ENCODE data around the gene MAPKAPK3. TPM values are rescaled to one million over a fixed set of nuclear protein-coding genes. Genes with fewer than 3 reads are reported as not detected.
"Not testable (repeated sequence)": the region's sequence is repeated elsewhere in the genome, so short reads cannot be mapped to it uniquely, and the experiment has no call there.

Gene MAPKAPK3
- total RNA-seq, 1 donor from 2014 or later, result 10.7 TPM

DNA sequence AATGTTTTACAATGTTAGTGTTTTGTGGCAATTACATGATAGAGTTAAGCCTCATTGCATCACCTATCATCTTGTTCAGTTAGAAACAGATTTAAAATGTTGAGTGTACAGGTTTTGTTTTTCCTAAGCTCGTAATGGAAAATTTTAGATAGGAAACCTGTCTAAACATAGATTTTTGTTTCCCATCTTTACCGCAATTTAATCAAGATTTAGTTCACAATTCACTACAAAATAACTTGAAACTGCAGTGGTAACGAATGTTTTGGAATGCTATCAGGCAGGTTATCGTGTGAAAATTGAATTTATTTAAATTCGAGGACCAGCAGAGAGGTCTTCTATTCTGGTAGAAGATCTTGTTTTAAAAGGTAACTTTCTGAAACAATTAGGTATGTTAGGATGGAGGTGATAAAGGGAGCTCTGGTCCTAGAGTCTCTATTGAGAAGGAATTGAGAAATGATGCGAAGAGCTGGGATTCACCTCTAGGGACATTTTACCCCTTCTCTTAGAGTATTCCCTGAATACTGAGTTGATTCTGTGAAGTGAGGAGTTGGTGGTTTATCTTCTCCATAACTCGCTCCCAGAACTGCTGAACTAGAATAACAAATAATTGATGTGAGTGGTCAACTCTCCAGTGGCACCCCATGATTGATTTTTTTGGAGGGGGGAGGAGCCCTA, 59.2 kb downstream of the MAPKAPK3 start:
- Mint-ChIP-seq H3K4me3 (ENCODE audit: unreplicated experiment) (peak overlapping the region; percentile 76), H3K27me3 (ENCODE audit: unreplicated experiment) (peaks cover 8% of the 10 kb centered on the region), H3K4me1 (ENCODE audit: low read depth, unreplicated experiment) (peaks cover 7% of the 10 kb centered on the region), H3K9me3 (ENCODE audit: unreplicated experiment) (peaks cover 6% of the 10 kb centered on the region), H3K27ac (ENCODE audit: unreplicated experiment) (peak overlapping the region; percentile 33), H3K36me3 (ENCODE audit: unreplicated experiment) (peaks cover 4% of the 10 kb centered on the region)
- TF ChIP-seq, protein P1, sequence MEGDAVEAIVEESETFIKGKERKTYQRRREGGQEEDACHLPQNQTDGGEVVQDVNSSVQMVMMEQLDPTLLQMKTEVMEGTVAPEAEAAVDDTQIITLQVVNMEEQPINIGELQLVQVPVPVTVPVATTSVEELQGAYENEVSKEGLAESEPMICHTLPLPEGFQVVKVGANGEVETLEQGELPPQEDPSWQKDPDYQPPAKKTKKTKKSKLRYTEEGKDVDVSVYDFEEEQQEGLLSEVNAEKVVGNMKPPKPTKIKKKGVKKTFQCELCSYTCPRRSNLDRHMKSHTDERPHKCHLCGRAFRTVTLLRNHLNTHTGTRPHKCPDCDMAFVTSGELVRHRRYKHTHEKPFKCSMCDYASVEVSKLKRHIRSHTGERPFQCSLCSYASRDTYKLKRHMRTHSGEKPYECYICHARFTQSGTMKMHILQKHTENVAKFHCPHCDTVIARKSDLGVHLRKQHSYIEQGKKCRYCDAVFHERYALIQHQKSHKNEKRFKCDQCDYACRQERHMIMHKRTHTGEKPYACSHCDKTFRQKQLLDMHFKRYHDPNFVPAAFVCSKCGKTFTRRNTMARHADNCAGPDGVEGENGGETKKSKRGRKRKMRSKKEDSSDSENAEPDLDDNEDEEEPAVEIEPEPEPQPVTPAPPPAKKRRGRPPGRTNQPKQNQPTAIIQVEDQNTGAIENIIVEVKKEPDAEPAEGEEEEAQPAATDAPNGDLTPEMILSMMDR (IDR thresholded peaks at IDR 0.05; ENCODE audit: partially characterized antibody, unreplicated experiment), result no peak
- no peak for DNase-seq

DNA sequence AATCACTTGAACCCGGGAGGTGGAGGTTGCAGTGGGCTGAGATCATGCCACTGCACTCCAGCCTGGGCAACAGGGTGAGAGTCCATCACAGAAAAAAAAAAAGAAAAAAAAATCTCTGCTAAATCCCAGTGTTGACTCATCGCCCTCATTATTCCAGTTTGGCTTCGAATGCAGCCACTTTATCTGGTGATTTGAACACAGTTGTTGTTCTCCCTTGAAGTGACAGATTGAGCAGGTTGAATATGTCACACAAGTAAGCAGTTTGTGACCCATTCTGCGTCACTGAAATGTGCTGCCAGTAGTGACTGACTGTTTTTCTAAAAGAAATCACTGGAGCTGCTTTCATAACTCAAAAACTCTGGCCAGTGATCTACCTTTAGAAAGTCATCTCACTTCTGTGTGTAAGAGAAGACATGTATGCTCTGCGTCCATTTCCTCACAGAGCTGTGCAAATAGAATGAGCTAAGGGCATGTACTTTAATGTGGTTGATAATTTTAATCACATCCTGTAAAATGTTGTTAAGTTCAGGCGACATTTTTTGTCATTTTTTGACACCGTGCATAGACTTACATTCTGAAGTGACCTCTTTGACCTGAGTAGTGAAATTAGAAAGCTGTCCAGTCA, 70.3 kb downstream of the MAPKAPK3 start:
- peaks cover 5% of the 10 kb centered on the region for H3K27me3 Mint-ChIP-seq (ENCODE audit: unreplicated experiment)
- H3K27ac Mint-ChIP-seq (ENCODE audit: unreplicated experiment), result no peak overlapping the region
- H3K9me3 Mint-ChIP-seq (ENCODE audit: unreplicated experiment), result no peaks in the 10 kb centered on the region
- no peaks in the 10 kb centered on the region for H3K4me1 Mint-ChIP-seq (ENCODE audit: low read depth, unreplicated experiment)
- TF ChIP-seq, protein P1 (IDR thresholded peaks at IDR 0.05; ENCODE audit: partially characterized antibody, unreplicated experiment), result no peak
- no peaks in the 10 kb centered on the region for H3K36me3 Mint-ChIP-seq (ENCODE audit: unreplicated experiment)
- DNase-seq, result no peak
- H3K4me3 Mint-ChIP-seq (ENCODE audit: unreplicated experiment), result no peak overlapping the region

DNA sequence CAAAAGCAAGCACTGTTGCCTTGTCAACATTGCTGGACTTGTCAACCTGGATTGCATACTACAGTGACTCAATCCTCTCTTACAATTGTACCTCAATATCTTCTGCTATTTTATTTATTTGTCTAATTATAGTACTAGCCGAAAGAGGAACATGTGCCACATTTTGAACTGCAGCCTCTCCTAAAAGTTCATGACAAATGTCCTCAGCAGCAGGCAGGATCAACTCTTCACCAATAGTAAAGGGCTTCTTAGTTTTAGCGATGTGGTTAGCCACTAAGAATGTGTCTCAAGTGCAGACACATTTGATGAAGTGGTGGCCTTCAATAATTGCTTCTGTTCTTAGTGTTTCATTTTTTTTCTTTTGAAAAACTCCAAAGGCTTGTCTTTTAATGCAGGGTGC, 71.0 kb downstream of the MAPKAPK3 start:
- DNase-seq, result no peak
- TF ChIP-seq, protein P1 (IDR thresholded peaks at IDR 0.05; ENCODE audit: partially characterized antibody, unreplicated experiment), result no peak
- H3K9me3 Mint-ChIP-seq (ENCODE audit: unreplicated experiment), result no peaks in the 10 kb centered on the region
- no peak overlapping the region for H3K4me3 Mint-ChIP-seq (ENCODE audit: unreplicated experiment)
- no peaks in the 10 kb centered on the region for H3K36me3 Mint-ChIP-seq (ENCODE audit: unreplicated experiment)
- H3K4me1 Mint-ChIP-seq (ENCODE audit: low read depth, unreplicated experiment), result no peaks in the 10 kb centered on the region
- peaks cover 5% of the 10 kb centered on the region for H3K27me3 Mint-ChIP-seq (ENCODE audit: unreplicated experiment)
- no peak overlapping the region for H3K27ac Mint-ChIP-seq (ENCODE audit: unreplicated experiment)

DNA sequence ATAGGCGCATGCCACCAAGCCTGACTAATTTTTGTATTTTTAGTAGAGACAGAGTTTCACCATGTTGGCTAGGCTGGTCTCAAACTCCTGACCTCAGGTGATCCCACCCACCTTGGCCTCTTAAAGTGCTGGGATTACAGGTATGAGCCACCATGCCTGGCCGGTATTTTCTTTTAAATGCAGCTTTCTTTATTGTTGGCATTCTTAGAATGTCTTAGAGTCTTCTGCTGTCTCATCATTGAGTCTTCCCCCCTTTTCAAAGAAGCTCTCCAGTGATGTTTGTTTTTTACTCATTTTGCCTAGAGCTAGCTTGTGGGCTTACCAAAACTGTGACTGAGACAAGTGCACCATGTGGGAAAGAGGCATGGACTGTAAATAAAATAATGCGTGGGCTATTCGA, 71.7 kb downstream of the MAPKAPK3 start:
- not testable (repeated sequence) for H3K4me1 Mint-ChIP-seq (ENCODE audit: low read depth, unreplicated experiment); DNase-seq; H3K36me3 Mint-ChIP-seq (ENCODE audit: unreplicated experiment); H3K27me3 Mint-ChIP-seq (ENCODE audit: unreplicated experiment); H3K27ac Mint-ChIP-seq (ENCODE audit: unreplicated experiment); H3K4me3 Mint-ChIP-seq (ENCODE audit: unreplicated experiment); H3K9me3 Mint-ChIP-seq (ENCODE audit: unreplicated experiment)

DNA sequence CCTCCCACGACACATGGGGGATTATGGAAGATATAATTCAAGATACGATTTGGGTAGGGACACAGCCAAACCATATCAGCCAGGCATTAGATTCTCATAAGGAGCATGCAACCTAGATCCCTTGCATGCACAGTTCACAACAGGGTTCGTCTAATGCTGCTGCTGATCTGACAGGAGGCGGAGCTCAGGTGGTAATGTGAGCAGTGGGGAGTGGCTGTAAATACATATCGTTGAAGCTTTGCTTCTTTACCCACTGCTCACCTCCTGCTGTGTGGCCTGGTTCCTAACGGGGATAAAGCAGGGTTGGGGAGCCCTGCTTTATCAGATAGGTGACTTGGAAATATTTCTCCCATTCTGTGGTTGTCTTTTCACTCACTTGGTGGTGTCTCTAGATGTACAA, 72.6 kb downstream of the MAPKAPK3 start:
- Mint-ChIP-seq H3K36me3 (ENCODE audit: unreplicated experiment) (no peaks in the 10 kb centered on the region), H3K4me3 (ENCODE audit: unreplicated experiment) (no peak overlapping the region), H3K27ac (ENCODE audit: unreplicated experiment) (no peak overlapping the region), H3K4me1 (ENCODE audit: low read depth, unreplicated experiment) (no peaks in the 10 kb centered on the region), H3K27me3 (ENCODE audit: unreplicated experiment) (peaks cover 5% of the 10 kb centered on the region), H3K9me3 (ENCODE audit: unreplicated experiment) (no peaks in the 10 kb centered on the region)
- TF ChIP-seq, protein P1 (IDR thresholded peaks at IDR 0.05; ENCODE audit: partially characterized antibody, unreplicated experiment), result no peak
- no peak for DNase-seq

Data from glutamatergic neuron (in vitro differentiated cells).